Heart right ventricle (tissue), 16 donors: ENCODE results near the gene CTDSP1. TPM values are rescaled to one million over a fixed set of nuclear protein-coding genes. Genes with fewer than 3 reads are reported as not detected.

Experiments
- ATAC-seq, 8 donors: fragments of 200-7000 bp; cut with Tn5 transposase; one replicate each; pipeline ENCODE4 v1.9.1; 2020; ENCODE audit warnings: mild to moderate bottlenecking in 8 of 8, moderate library complexity in 8 of 8, moderate number of reproducible peaks in 1 of 8
- DNase-seq, 2 donors: peaks; one replicate each; pipeline ENCODE4 v3.0.0-alpha.2; 2020
- H3K27ac ChIP-seq, 10 donors: fragments of 200-600 bp; sonication (generic) in 2 of 10; one replicate each; pipeline versions ENCODE4 v1.5.0 to v1.8.0; 2020 to 2022; ENCODE audit warnings: mild to moderate bottlenecking in 3 of 10
- H3K27me3 ChIP-seq, 7 donors: fragments of 200-600 bp; one replicate each; pipeline ENCODE4 v1.8.0; 2021 to 2022; ENCODE audit warnings: mild to moderate bottlenecking in 2 of 7
- H3K36me3 ChIP-seq, 9 donors: fragments of 200-600 bp; sonication (generic) in 1 of 9; one replicate each; pipeline versions ENCODE4 v1.5.0 to v1.8.0; 2020 to 2022; ENCODE audit warnings: mild to moderate bottlenecking in 2 of 9
- H3K4me1 ChIP-seq, 9 donors: fragments of 200-600 bp; sonication (generic) in 1 of 9; one replicate each; pipeline versions ENCODE4 v1.5.0 to v1.8.0; 2020 to 2022; ENCODE audit warnings: mild to moderate bottlenecking in 4 of 9
- H3K4me3 ChIP-seq, 10 donors: fragments of 200-600 bp; sonication (generic) in 2 of 10; one replicate each; pipeline versions ENCODE4 v1.5.0 to v1.8.0; 2020 to 2022; ENCODE audit warnings: mild to moderate bottlenecking in 7 of 10, moderate library complexity in 2 of 10
- H3K9me3 ChIP-seq, 11 donors: fragments of 200-600 bp in 10 of 11; sonication (generic) in 2 of 11; one replicate each; pipeline versions ENCODE4 v1.5.0 to v1.8.0; 2013 to 2022; ENCODE audit warnings: mild to moderate bottlenecking in 2 of 11, control low read depth in 1 of 11, moderate library complexity in 1 of 11
- CTCF ChIP-seq, 9 donors: fragments of 200-600 bp; sonication (generic) in 2 of 9; IDR thresholded peaks; one replicate each; pipeline versions ENCODE4 v1.5.0 to v1.8.0; 2021 to 2022; ENCODE audit warnings: antibody characterized with exemption in 9 of 9, mild to moderate bottlenecking in 5 of 9, moderate library complexity in 1 of 9
- WGBS, 2 donors: extraction: QIAGEN DNeasy Blood & Tissue Kit; methylation state at CpG; one replicate each; pipeline ENCODE4 v1.1.7; 2013; ENCODE audit warnings: inconsistent platforms in 1 of 2; 5-methylcytosine and 5-hydroxymethylcytosine counted together
- intact Hi-C, 10 donors: fragments of 100-400 bp; cut with DNase I; formaldehyde crosslinking; loops; one replicate each; pipeline versions ENCODE4 v1.11.1 to v1.14.2; 2022
- microRNA-seq, 2 donors: library from miRNA; unstranded; fragments of <30 nt; microRNA quantifications; one replicate each; pipeline ENCODE4 v1.2.0, GENCODE V29; 2021
- polyA plus RNA-seq, 2 donors: library from polyadenylated mRNA; stranded (reverse); fragments of 200-250 nt; gene quantifications; one replicate each; pipeline ENCODE4 v1.2.3, GENCODE V29; 2013
- total RNA-seq, 10 donors: library from RNA; stranded (reverse); fragmentation: NEBNext Ultra II Directional in 3 of 10; extraction: Animal tissue kit (Norgen Biotek cat#: 25700) in 3 of 10; gene quantifications; one replicate each; pipeline versions ENCODE4 v1.2.1 to v1.2.4, GENCODE V29; 2021 to 2023
- donor health status: Arrhythmogenic right ventricular cardiomyopathy.
- donor health status: ischemic (EF 13 %, LVEDD 7.1; RV severe dilation, severe dysfunction).
- donor health status: healthy with polysubstance abuse.
- donor health status: DM: no; HTN: yes; CAD: no.
- donor health status: DM: no; HTN: no; CAD: no.
- donor health status: ischemic (EF 25% LVEDD 6.9; RV normal size, moderate dysfunction).
- donor health status: ischemic (EF 25% LVEDD 5.7; RV mildly dilated, moderate dysfunction).
- donor health status: healthy.
- donor health status: DM: yes; HTN: yes; CAD: no.
- donor health status: Ischemic cardiomyopathy.
- donor health status: ischemic (EF 35%, LVEDD 5.7; RV mildly dilated, moderate dysfunction).
- donor health status: nonischemic (EF 11% LVEDD 7.7; RV severe dilation, severe dysfunction).
- donor health status: DM: yes; HTN: yes; CAD: no.
- donor health status: PGD.
- donor health status: ischemic (EF 29% LVEDD 5.4; RV normal size, mild dysfunction).
- donor health status: nonischemic (EF 23%, LVEDD 6.1; RV moderate dilation, normal function).

The CTDSP1 gene
- total and polyA plus RNA-seq, 12 donors: 77.9 to 118 (median 89.5) TPM

GRCh38 chr2:218448934-218449333, 49.3 kb downstream of the CTDSP1 start:
- no peaks in the 10 kb centered on the region for H3K27me3 ChIP-seq
- TF ChIP-seq CTCF (IDR thresholded peaks at IDR 0.05): no peak
- H3K27ac ChIP-seq: no peak overlapping the region
- 57 to 72% methylated on average over 3 of the region's 3 CpGs for WGBS, 2 donors
- no peaks in the 10 kb centered on the region for H3K4me1 ChIP-seq
- intact Hi-C loops: no loop called here
- ATAC-seq: no peak
- no peak overlapping the region for H3K4me3 ChIP-seq
- no peak for DNase-seq
- H3K9me3 ChIP-seq: no peaks in the 10 kb centered on the region
- peaks cover 0 to 83% (median 7%) of the 10 kb centered on the region in 9 donors for H3K36me3 ChIP-seq

DNA sequence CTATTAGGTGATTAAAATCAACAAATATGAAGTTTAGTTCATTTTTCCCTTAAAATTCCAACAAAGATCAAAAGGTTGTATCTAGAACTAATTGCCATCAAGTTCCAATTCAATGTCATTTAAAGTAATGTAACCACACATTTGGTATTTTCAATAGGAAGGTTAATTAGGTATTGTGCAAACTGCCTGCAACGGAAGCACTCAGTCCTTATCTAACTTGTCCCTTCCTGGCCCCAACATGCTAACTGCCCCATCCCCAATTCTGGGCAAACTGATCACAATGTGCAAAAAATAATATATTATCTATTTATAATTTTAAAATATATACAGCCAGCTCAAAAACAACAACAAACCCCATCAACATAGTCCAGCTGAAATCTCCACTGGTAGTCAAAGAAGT, 52.4 kb downstream of the CTDSP1 start:
- Histone ChIP-seq H3K4me1 (no peaks in the 10 kb centered on the region), H3K4me3 (no peak overlapping the region), H3K27ac (no peak overlapping the region), H3K36me3 (peaks cover 0 to 96% (median 32%) of the 10 kb centered on the region in 9 donors), H3K27me3 (no peaks in the 10 kb centered on the region), H3K9me3 (no peaks in the 10 kb centered on the region)
- intact Hi-C loops: no loop called here
- 83 to 89% methylated on average over 1 of the region's 1 CpG for WGBS, 2 donors
- DNase-seq (no peak), ATAC-seq (no peak)
- TF ChIP-seq CTCF (IDR thresholded peaks at IDR 0.05): no peak

Small RNA genes lying within 50 kb of the gene (microRNA-seq; reads per million reads assigned to microRNA genes)
- gene MIR26B: 68,788 to 89,257 reads per million in 2 donors

Other genes with a start within 250 kb of the CTDSP1 start
- gene CXCR1, start 232.9 kb upstream of the CTDSP1 start, total RNA-seq: 1 to 10 TPM in 2 of 10 donors, under 1 TPM in 8; 0.15 to 2.6 (median 0.47) TPM
- gene CXCR1, start 232.9 kb upstream of the CTDSP1 start, polyA plus RNA-seq: under 1 TPM in 1 of 2 donors, not detected in 1; 0.10 TPM
- 100 to 1,000 TPM; 120 to 213 (median 134) TPM for gene ARPC2, start 182.7 kb upstream of the CTDSP1 start, total RNA-seq
- gene ARPC2, start 182.7 kb upstream of the CTDSP1 start, polyA plus RNA-seq: 100 to 1,000 TPM in 1 of 2 donors, 10 to 100 TPM in 1; 58.5 to 176 TPM
- 1 to 10 TPM in 7 of 10 donors, under 1 TPM in 3; 0.36 to 3.7 (median 1.3) TPM for gene GPBAR1, start 138.9 kb upstream of the CTDSP1 start, total RNA-seq
- gene GPBAR1, start 138.9 kb upstream of the CTDSP1 start, polyA plus RNA-seq: 1 to 10 TPM; 1.8 to 2.3 TPM
- gene AAMP, start 129.7 kb upstream of the CTDSP1 start, total RNA-seq: 10 to 100 TPM; 45.9 to 65.1 (median 57.5) TPM
- 100 to 1,000 TPM in 1 of 2 donors, 10 to 100 TPM in 1; 33.4 to 116 TPM for gene AAMP, start 129.7 kb upstream of the CTDSP1 start, polyA plus RNA-seq
- gene PNKD, start 129.3 kb upstream of the CTDSP1 start, total RNA-seq: 10 to 100 TPM; 56.9 to 91.1 (median 74.2) TPM
- gene PNKD, start 129.3 kb upstream of the CTDSP1 start, polyA plus RNA-seq: 100 to 1,000 TPM in 1 of 2 donors, 10 to 100 TPM in 1; 76.7 to 138 TPM
- 100 to 1,000 TPM in 7 of 10 donors, 10 to 100 TPM in 3; 85.3 to 151 (median 110) TPM for gene TMBIM1, start 107.4 kb upstream of the CTDSP1 start, total RNA-seq
- gene TMBIM1, start 107.4 kb upstream of the CTDSP1 start, polyA plus RNA-seq: 100 to 1,000 TPM in 1 of 2 donors, 10 to 100 TPM in 1; 30.9 to 139 TPM
- gene CATIP, start 43.0 kb upstream of the CTDSP1 start, total RNA-seq: not detected
- gene CATIP, start 43.0 kb upstream of the CTDSP1 start, polyA plus RNA-seq: under 1 TPM in 1 of 2 donors, not detected in 1; 0.04 TPM
- gene SLC11A1, start 17.6 kb upstream of the CTDSP1 start, total RNA-seq: 1 to 10 TPM in 9 of 10 donors, under 1 TPM in 1; 0.64 to 9.1 (median 4.0) TPM
- 1 to 10 TPM; 4.5 to 8.0 TPM for gene SLC11A1, start 17.6 kb upstream of the CTDSP1 start, polyA plus RNA-seq
- not detected for gene VIL1, start 19.3 kb downstream of the CTDSP1 start, total RNA-seq
- gene VIL1, start 19.3 kb downstream of the CTDSP1 start, polyA plus RNA-seq: under 1 TPM in 1 of 2 donors, not detected in 1; 0.06 TPM
- 10 to 100 TPM in 3 of 10 donors, 1 to 10 TPM in 7; 6.3 to 11.1 (median 8.5) TPM for gene USP37, start 168.5 kb downstream of the CTDSP1 start, total RNA-seq
- 1 to 10 TPM; 1.8 to 2.3 TPM for gene USP37, start 168.5 kb downstream of the CTDSP1 start, polyA plus RNA-seq
- gene CNOT9, start 169.0 kb downstream of the CTDSP1 start, total RNA-seq: 10 to 100 TPM; 15.7 to 28.2 (median 21.1) TPM
- gene CNOT9, start 169.0 kb downstream of the CTDSP1 start, polyA plus RNA-seq: 10 to 100 TPM; 16.9 to 17.6 TPM
- gene PLCD4, start 208.0 kb downstream of the CTDSP1 start, total RNA-seq: 1 to 10 TPM in 6 of 10 donors, under 1 TPM in 4; 0.42 to 2.3 (median 1.1) TPM
- under 1 TPM; 0.23 to 0.59 TPM for gene PLCD4, start 208.0 kb downstream of the CTDSP1 start, polyA plus RNA-seq